ENCODE results near the gene IL2RA. TPM values are rescaled to one million over a fixed set of nuclear protein-coding genes. Genes with fewer than 3 reads are reported as not detected.
"Not testable (repeated sequence)": the region's sequence is repeated elsewhere in the genome, so short reads cannot be mapped to it uniquely, and the experiment has no call there.

The IL2RA gene
- total RNA-seq, 1 donor from 2014 or later, result 4.3 TPM

DNA sequence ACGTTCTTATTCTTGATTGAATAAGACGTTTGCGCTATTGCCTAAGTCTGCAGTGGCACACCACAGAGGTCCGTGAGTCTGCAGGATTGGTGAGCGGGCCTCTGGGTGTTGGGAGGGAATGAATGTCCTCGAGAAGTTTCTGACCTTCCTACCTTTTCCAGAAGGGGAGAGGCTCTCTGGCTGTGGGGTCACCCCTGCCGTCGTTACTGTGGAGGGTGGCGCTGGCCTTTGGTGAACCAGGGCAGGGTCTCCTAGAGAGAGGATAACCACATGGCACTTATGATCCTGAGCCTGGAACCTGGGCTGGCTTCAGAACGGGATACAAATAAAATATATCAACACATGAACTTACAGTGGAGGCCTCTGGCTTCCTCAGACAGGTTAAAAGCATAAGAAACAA is 98.6 kb downstream of the IL2RA start:
- ATAC-seq, result no peak
- DNase-seq, result no peak
- intact Hi-C loops (cut with DNase I), result no loop called here
- peaks cover 3% of the 10 kb centered on the region for H3K4me1 ChIP-seq
- H3K27me3 ChIP-seq, result no peaks in the 10 kb centered on the region
- H3K27ac ChIP-seq, result no peak overlapping the region
- H3K9me3 ChIP-seq, result no peaks in the 10 kb centered on the region
- no peak overlapping the region for H3K4me3 ChIP-seq
- peaks cover 35% of the 10 kb centered on the region for H3K36me3 ChIP-seq
- TF ChIP-seq, protein P1, sequence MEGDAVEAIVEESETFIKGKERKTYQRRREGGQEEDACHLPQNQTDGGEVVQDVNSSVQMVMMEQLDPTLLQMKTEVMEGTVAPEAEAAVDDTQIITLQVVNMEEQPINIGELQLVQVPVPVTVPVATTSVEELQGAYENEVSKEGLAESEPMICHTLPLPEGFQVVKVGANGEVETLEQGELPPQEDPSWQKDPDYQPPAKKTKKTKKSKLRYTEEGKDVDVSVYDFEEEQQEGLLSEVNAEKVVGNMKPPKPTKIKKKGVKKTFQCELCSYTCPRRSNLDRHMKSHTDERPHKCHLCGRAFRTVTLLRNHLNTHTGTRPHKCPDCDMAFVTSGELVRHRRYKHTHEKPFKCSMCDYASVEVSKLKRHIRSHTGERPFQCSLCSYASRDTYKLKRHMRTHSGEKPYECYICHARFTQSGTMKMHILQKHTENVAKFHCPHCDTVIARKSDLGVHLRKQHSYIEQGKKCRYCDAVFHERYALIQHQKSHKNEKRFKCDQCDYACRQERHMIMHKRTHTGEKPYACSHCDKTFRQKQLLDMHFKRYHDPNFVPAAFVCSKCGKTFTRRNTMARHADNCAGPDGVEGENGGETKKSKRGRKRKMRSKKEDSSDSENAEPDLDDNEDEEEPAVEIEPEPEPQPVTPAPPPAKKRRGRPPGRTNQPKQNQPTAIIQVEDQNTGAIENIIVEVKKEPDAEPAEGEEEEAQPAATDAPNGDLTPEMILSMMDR (IDR thresholded peaks at IDR 0.05), result no peak

DNA sequence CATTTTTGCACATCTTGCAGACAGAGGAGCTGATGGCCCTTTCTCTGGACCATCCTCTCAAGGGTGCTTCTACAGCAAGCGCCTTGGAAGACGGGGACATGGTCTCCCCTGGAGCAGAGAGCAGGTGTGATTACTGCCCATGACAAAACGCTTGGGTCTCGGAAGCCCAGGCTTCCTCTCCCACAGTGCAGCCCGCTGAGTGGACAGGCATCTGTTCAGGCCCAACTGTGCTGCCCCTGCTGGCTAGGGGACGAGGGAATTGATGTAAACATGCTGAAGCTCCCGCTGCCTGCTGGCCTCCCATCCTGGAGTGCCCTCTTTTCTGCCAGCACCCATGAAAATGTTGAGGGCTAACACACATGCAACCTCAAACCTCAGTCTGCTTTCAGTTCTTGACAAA is 99.1 kb downstream of the IL2RA start:
- DNase-seq (no peak), ATAC-seq (no peak)
- intact Hi-C loops (cut with DNase I), result no loop called here
- Histone ChIP-seq H3K36me3 (peaks cover 35% of the 10 kb centered on the region), H3K4me1 (peaks cover 5% of the 10 kb centered on the region), H3K9me3 (no peaks in the 10 kb centered on the region), H3K4me3 (no peak overlapping the region), H3K27ac (no peak overlapping the region), H3K27me3 (no peaks in the 10 kb centered on the region)
- TF ChIP-seq, protein P1 (IDR thresholded peaks at IDR 0.05), result no peak

DNA sequence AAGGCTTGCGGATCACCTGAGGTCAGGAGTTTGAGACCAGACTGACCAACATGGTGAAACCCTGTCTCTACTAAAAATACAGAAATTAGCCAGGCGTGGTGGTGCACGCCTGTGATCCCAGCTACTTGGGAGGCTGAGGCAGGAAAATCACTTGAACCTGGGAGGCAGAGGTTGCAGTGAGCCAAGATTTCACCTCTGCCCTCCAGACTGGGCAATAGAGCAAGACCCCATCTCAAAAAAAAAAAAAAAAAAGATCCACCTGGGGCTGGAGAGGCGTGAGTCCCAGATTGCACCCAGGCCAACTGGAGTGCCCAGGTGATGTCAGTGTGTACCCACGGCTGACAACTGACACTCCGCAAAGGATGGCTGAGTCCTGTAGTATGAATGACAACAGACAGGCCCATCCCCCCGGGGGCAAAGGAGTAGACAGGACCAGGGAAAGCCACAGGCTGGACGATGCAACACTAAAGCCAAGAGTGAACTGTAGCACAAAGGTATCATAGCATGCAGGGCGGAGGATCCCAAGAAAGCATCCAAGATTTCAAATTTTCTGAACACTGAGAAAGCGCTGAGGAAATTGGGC is 99.7 kb downstream of the IL2RA start:
- DNase-seq; ATAC-seq; H3K4me1 ChIP-seq; H3K4me3 ChIP-seq; H3K27me3 ChIP-seq; H3K27ac ChIP-seq; H3K9me3 ChIP-seq; intact Hi-C loops (cut with DNase I): not testable (repeated sequence)
- peaks cover 35% of the 10 kb centered on the region for H3K36me3 ChIP-seq

DNA sequence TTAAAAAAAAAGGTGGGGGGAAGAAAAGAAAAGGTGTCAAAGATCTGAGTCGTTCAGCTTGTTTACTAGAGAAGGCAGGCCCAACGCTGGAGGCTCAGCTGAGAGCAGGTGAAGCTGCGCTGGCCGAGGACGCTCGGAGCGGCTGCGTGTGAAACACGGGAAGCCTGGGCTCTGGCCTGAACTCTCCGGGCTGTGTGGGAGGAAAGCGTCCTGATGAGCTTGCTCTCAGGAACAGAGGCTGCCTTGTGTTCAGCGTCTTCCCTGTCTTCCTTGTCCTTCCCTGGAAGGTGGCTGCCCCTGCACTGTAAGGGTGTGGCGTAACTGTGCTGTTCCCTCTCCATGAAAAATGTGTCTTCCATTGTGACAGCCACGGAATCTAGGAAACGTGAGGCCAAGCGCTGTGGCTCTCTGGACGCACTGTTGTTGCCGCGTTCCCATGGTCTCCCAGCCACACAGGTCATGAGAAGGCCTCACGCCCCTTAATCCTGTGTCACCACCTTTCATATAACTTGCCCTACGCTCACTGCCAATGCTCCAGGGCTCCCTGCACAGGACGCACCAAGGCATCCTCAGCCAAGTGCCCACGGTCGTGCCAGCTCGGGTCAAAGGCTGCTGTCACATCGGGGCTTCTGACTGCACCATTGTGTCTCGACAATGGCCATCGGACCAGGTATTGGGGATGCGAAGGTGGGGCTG is 100.6 kb downstream of the IL2RA start:
- no peak overlapping the region for H3K27ac ChIP-seq
- no peaks in the 10 kb centered on the region for H3K9me3 ChIP-seq
- H3K4me1 ChIP-seq, result peaks cover 5% of the 10 kb centered on the region
- TF ChIP-seq, protein P1 (IDR thresholded peaks at IDR 0.05), result no peak
- H3K36me3 ChIP-seq, result peaks cover 35% of the 10 kb centered on the region
- DNase-seq, result no peak
- H3K4me3 ChIP-seq, result no peak overlapping the region
- ATAC-seq, result no peak
- H3K27me3 ChIP-seq, result no peaks in the 10 kb centered on the region
- intact Hi-C loops (cut with DNase I), result no loop called here

DNA sequence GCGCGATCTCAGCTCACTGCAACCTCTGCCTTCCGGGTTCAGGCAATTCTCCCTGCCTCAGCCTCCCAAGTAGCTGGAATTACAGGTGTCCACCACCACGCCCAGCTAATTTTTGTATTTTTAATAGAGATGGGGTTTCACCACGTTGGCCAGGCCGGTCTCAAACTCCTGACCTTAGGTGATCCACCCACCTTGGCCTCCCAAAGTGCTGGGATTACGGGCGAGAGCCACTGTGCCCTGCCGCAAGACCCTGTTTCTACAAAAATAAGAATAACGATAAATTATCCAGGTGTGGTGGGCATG is 101.2 kb downstream of the IL2RA start:
- H3K27me3 ChIP-seq; H3K4me3 ChIP-seq; ATAC-seq; H3K9me3 ChIP-seq; H3K27ac ChIP-seq; intact Hi-C loops (cut with DNase I); H3K4me1 ChIP-seq: not testable (repeated sequence)
- peak; percentile 15 for DNase-seq
- H3K36me3 ChIP-seq, result peaks cover 36% of the 10 kb centered on the region

Other genes with a start within 250 kb of the IL2RA start
- 174 TPM for gene GDI2, start 248.9 kb downstream of the IL2RA start, total RNA-seq
- gene ANKRD16, start 172.5 kb downstream of the IL2RA start, total RNA-seq, result 4.6 TPM
- gene FBH1, start 172.1 kb downstream of the IL2RA start, total RNA-seq, result 73.3 TPM
- 36.7 TPM for gene IL15RA, start 84.8 kb downstream of the IL2RA start, total RNA-seq
- gene RBM17, start 26.7 kb upstream of the IL2RA start, total RNA-seq, result 92.5 TPM
- 77.2 TPM for gene PFKFB3, start 140.6 kb upstream of the IL2RA start, total RNA-seq

Data from upper lobe of right lung (tissue), 1 donor.